H7 (cell line): ENCODE data around the gene MTREX. TPM values are rescaled to one million over a fixed set of nuclear protein-coding genes. Genes with fewer than 3 reads are reported as not detected.

ENCODE experiments used
- DNase-seq: peaks from one replicate; pipeline ENCODE4 v3.0.0; 2012
- H3K27me3 ChIP-seq: 2 replicates; pipeline ENCODE4 v1.6.0; 2011; ENCODE audit warnings: mild to moderate bottlenecking, low read length; ENCODE audit not compliant: control insufficient read depth, insufficient read depth
- H3K36me3 ChIP-seq: replicated peaks from 2 replicates; pipeline ENCODE4 v1.5.1; 2011; ENCODE audit warnings: low read length; ENCODE audit not compliant: control insufficient read depth, insufficient read depth
- H3K4me3 ChIP-seq: 2 replicates; pipeline ENCODE4 v1.5.1; 2011; ENCODE audit warnings: low read depth, mild to moderate bottlenecking, control low read depth, low read length, moderate library complexity; ENCODE audit not compliant: insufficient read depth
- total RNA-seq: library from RNA; depleted of rRNA; stranded (reverse); fragments of >200 nt; shearing (Covaris generic); gene quantifications from 2 replicates; pipeline ENCODE4 v1.2.3, GENCODE V29; 2014; rRNA removed

MTREX gene
- total RNA-seq, 1 experiment from 2014 or later, result 71.2 TPM

- no peak for DNase-seq
- H3K4me3 ChIP-seq, result no peak overlapping the region
- peaks cover 2% of the 10 kb centered on the region; the same call in 1 of the 2 replicates for H3K36me3 ChIP-seq
- H3K27me3 ChIP-seq, result no peaks in the 10 kb centered on the region
These were observed 163.7 kb downstream of the MTREX start for GRCh38 chr5:55471468-55471867.

GRCh38 chr5:55472642-55473041 is 164.9 kb downstream of the MTREX start:
- no peak for DNase-seq
- Histone ChIP-seq H3K36me3 (peaks cover under 1% of the 10 kb centered on the region; the same call in 1 of the 2 replicates), H3K4me3 (no peak overlapping the region), H3K27me3 (no peaks in the 10 kb centered on the region)

Other genes starting within 250 kb of the MTREX start
- gene GZMA, start 205.3 kb upstream of the MTREX start, total RNA-seq, result not detected in 2 replicates
- gene GPX8, start 147.8 kb upstream of the MTREX start, total RNA-seq, result 41.3 and 50.2 TPM in 2 replicates
- not detected in 2 replicates for gene CDC20B, start 134.8 kb upstream of the MTREX start, total RNA-seq
- not detected in 2 replicates for gene MCIDAS, start 80.7 kb upstream of the MTREX start, total RNA-seq
- 0.35 TPM in 1 of 2 replicates, not detected in the other for gene CCNO, start 74.4 kb upstream of the MTREX start, total RNA-seq
- gene DHX29, start 295 bp upstream of the MTREX start, total RNA-seq, result 28.4 and 28.7 TPM in 2 replicates
- gene PLPP1, start 227.0 kb downstream of the MTREX start, total RNA-seq, result 81.4 and 97.4 TPM in 2 replicates